Measurements from ENCODE around the gene ZNF287.
A peak's percentile ranks its signal among the peaks of the same experiment; 100 is the strongest.
"Not testable (repeated sequence)": the region's sequence is repeated elsewhere in the genome, so short reads cannot be mapped to it uniquely, and the experiment has no call there.

The ZNF287 gene

DNA sequence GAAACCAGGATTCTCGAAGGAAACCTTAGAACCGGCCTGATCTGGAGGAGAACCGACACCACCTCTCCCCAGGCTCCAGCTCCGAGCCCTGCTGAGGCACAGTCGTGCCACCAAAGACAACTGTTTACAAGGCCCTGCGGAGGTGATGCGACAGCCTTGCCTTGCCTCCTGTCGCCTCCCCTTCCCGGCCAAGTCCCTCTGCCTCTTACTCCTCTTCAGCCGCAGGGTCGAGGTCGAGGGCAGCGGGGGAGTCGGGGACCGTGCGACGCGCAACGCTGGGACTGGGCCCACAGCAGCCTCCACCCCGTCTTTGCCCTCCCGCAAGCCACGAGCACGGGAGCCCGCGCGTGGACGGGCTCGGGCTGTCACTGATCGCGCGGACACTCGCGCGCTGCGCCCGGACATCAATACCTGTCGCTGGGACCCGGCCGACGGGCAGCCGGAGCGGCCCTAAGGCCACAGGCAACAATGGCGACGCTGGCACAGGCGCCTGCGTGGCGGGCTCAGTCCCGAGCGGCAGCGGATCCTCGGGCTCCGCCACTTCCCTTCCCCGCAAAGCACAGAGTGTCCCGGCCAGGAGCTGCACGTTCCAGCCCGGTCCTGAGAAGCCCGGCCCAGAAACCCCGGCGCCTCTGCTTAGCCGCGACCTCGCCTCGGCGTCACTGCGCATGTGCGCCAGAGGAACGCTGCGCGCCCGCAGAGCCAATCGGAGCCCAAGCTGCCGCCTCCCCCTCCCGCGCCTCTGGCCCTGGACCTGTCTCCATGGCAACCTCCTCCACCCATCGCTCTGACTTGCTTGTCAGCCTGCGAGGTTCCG lies at the start of gene ZNF287:
ZNF287 (minus strand) TSS at position 664 of the 817 bp plus-strand sequence. CDS start 1,473 bp downstream, outside the sequence.
- peak; percentile 68 for DNase-seq (ENCODE audit: low read depth)
- H3K4me3 ChIP-seq (ENCODE audit: low read depth, low read length): peak within 1 kb of the TSS; percentile 93

DNA sequence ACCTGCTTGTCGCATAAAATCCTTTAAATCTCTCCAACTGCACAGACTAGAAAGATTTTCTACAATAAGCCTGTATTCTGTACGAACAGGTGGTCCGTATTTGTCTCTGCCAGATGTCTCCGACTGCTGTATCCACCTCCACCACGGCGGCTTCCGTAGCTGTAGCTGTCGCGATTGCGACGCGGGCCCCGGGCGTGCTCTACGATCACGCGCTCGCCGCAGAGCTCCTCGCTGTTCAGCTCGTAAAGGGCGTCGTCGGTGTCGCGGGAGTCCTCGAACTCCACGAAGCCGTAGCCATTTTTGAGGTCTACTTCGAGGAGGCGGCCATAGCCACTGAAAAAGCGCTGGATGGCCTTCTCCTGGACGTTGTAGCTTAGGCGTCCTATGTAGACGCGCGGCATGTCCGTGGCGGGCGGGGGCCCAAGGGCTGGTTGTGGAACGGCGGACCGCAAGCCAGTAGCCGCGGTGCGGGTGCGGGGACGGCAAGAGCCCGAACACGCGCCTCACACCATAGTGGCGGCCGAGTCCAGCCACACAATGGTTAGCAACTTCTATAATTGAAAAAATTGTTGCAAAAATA lies 48.6 kb upstream of the ZNF287 start:
- DNase-seq (ENCODE audit: low read depth): no peak
- H3K4me3 ChIP-seq (ENCODE audit: low read depth, low read length): no peak overlapping the region

GRCh38 chr17:16599537-16599936 lies 30.5 kb upstream of the ZNF287 start:
- DNase-seq (ENCODE audit: low read depth): no peak

DNA sequence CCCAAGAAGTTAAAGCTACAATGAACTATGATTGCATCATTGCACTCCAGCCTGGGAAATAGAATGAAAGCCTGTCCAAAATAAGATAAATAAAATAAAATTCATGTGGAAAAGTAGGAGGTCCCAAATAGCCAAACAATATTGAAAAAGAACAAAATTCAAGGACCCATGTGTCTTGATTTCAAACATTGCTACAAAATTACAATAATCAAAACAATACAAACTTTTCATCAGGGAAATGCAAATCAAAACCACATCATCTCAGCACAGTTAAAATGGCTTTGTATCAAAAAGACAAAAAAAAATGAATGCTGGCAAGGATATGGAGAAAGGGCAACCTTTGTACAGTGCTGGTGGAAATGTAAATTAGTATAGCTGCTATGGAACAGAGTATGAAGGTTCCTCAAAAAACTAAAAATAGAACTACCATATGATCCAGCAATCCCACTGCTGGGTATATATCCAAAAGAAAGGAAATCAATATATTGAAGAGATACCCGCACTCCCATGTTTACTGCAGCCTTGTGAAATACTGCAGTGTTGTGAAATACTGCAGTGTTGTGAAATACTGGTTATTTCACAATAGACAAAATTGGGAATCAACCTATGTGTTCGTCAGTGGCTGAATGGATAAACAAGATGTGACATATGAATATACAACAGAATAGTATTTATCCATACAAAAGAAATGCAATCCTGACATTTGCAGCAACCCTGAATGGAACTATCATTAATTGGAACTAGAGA lies 24.5 kb upstream of the ZNF287 start:
- no peak overlapping the region for H3K4me3 ChIP-seq (ENCODE audit: low read depth, low read length)
- DNase-seq (ENCODE audit: low read depth): peak; percentile 23

More at GRCh38 chr17:16599537-16599936, 30.5 kb upstream of the ZNF287 start:
- no peak overlapping the region for H3K4me3 ChIP-seq (ENCODE audit: low read depth, low read length)

GRCh38 chr17:16589097-16589969 lies 20.3 kb upstream of the ZNF287 start:
- peak overlapping the region; percentile 68 for H3K4me3 ChIP-seq (ENCODE audit: low read depth, low read length)
- peak; percentile 36 for DNase-seq (ENCODE audit: low read depth)

- H3K4me3 ChIP-seq (ENCODE audit: low read depth, low read length): no peak overlapping the region
- DNase-seq (ENCODE audit: low read depth): no peak
Observed at GRCh38 chr17:16585796-16586195, 16.8 kb upstream of the ZNF287 start.

GRCh38 chr17:16584273-16584995 lies 15.4 kb upstream of the ZNF287 start:
- DNase-seq (ENCODE audit: low read depth): peak; percentile 43
- peak overlapping the region; percentile 50 for H3K4me3 ChIP-seq (ENCODE audit: low read depth, low read length)

GRCh38 chr17:16583781-16584180 lies 14.8 kb upstream of the ZNF287 start:
- no peak for DNase-seq (ENCODE audit: low read depth)
- H3K4me3 ChIP-seq (ENCODE audit: low read depth, low read length): peak overlapping the region; percentile 50

DNA sequence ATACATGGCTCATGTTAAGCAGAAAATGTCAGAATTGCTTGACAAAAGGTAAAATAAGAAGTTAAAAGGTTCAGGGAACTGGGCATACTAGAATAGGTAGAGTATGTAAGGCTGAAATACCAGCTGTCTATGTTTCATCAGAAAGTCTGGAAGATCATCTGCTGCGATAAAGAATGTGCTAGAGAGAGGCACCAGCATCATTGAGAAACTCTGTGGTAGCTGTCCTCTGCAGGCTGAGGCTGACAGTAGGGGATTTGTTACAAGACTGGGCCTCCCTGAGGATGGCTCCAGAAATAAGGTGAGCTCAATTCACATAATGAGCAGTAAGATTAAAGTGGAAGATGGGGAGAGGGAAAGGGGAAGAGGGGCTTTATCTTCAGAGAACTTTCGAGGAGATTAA lies 4.5 kb upstream of the ZNF287 start:
- H3K4me3 ChIP-seq (ENCODE audit: low read depth, low read length): no peak overlapping the region
- no peak for DNase-seq (ENCODE audit: low read depth)

DNA sequence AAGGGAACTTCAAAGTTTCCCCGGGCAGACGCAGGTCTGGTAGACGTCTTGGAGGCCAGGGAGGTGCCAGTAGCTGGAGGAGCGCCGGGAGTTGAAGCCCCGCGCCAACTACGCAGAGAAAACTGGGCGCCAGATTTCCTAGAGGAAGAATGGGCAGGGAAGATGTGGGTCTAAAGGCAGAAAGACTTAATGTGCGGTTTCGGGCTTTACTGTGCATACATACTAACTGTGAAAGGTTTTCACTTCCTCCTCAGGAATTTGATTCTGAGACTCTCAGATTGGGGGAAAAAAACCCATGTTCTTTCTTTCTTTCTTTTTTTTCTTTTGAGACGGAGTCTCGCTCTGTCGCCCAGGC lies 331 bp upstream of the ZNF287 start:
- DNase-seq (ENCODE audit: low read depth): no peak
- peak overlapping the region; percentile 93 for H3K4me3 ChIP-seq (ENCODE audit: low read depth, low read length)

DNA sequence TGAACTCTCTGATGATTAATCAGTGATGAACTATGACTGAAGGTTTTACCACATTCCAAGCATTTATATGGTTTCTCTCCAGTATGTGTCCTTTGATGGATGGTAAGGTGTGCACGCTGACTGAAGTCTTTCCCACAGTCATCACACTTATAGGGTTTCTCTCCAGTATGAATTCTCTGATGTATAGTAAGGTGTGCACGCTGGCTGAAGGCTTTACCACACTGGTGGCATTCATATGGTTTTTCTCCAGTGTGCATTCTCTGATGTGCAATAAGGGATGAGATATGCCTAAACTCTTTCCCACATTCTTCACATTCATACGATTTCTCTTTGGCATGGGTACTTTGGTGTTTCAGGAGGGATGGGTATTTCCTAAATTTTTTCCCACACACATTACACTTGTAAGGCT lies 16.4 kb downstream of the ZNF287 start:
- H3K4me3 ChIP-seq (ENCODE audit: low read depth, low read length): no peak overlapping the region
- no peak for DNase-seq (ENCODE audit: low read depth)

GRCh38 chr17:16551878-16552636 lies 16.9 kb downstream of the ZNF287 start:
- DNase-seq (ENCODE audit: low read depth): no peak
- no peak overlapping the region for H3K4me3 ChIP-seq (ENCODE audit: low read depth, low read length)

DNA sequence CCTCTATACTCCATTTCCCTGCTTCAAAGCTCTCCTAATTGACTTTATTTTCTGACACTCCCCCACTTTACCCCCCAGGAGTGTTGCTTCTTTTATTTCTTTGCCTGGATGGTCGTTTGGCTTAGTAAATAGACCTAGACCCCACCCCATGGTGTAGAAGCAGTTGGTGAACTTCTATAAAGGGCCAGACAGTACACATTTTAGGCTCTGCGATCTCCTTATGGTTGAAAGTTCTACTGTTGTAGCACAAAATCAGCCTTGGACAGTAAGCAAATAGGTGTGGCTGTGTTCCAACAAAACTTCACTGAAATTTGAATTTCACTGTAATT lies 31.9 kb downstream of the ZNF287 start:
- no peak for DNase-seq (ENCODE audit: low read depth)
- no peak overlapping the region for H3K4me3 ChIP-seq (ENCODE audit: low read depth, low read length)

- DNase-seq (ENCODE audit: low read depth): no peak
- H3K4me3 ChIP-seq (ENCODE audit: low read depth, low read length): no peak overlapping the region
Observed at GRCh38 chr17:16534236-16534635, 34.8 kb downstream of the ZNF287 start.

DNA sequence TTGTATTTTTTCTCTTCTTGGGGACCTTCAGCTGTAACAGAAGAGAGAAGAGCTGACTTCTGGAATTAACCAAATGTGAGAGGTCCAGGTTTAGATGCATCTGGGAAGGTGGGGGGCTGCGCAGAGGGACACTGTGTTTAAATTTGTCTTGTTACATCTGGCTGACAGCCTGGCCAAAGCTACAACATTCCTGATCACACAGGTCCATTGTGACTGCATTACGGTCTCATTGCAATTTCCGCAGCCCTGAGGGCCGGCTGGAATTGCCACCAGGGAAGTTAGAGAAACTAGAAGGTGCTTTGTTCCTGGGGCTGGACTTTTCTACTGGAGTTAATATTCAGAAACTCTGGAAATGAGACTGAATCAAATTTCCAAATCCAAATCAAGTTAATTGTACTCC lies 39.1 kb downstream of the ZNF287 start:
- DNase-seq (ENCODE audit: low read depth): no peak
- H3K4me3 ChIP-seq (ENCODE audit: low read depth, low read length): no peak overlapping the region

GRCh38 chr17:16527298-16527697 lies 41.7 kb downstream of the ZNF287 start:
- H3K4me3 ChIP-seq (ENCODE audit: low read depth, low read length): no peak overlapping the region
- no peak for DNase-seq (ENCODE audit: low read depth)

- not testable (repeated sequence) for DNase-seq (ENCODE audit: low read depth); H3K4me3 ChIP-seq (ENCODE audit: low read depth, low read length)
Observed at GRCh38 chr17:16525556-16525955, 43.4 kb downstream of the ZNF287 start.

DNA sequence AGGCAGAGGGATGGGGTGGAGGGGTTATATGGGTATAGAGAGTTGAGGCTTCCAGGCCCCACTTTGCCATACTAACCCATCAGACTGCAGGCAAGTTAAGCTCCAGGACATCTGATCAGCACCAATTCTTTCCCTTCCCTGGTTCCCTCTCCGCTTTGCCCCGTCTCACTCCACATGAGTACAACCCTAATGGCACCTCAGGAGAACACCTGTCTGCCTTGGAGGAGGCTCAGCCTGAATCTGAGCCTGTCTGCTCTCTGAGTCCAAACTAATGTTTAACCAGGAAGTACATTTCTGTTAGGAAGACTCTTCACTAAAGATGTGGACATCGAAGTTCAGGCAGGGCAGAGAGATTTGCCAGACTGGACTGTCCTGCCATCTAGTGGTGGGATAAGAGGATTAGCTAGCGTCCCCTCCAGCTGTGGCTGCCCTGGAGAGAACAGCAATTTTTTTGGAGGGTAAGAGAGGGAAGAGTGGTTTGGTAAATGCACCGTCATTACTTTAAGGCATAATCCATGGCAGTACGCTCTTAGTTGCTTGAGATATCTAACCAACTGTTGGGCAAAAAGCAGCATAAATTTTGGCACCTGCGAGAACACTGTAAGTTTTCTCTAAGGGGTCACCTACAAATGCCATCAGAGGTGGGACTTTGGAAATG lies 47.8 kb downstream of the ZNF287 start:
- H3K4me3 ChIP-seq (ENCODE audit: low read depth, low read length): no peak overlapping the region
- peak; percentile 67 for DNase-seq (ENCODE audit: low read depth)
